GM12878 (cell line): ENCODE results near the gene TMCO6. TPM values are rescaled to one million over a fixed set of nuclear protein-coding genes. Genes with fewer than 3 reads are reported as not detected.

Experiments used
- ASH2L ChIP-seq: fragments of 300-600, 200-600 bp; sonication (generic); IDR thresholded peaks from 2 replicates; pipeline ENCODE4 v1.6.1; 2017; ENCODE audit warnings: low read depth, mild to moderate bottlenecking, borderline replicate concordance
- BCLAF1 ChIP-seq: fragments of 450-650 bp; IDR thresholded peaks from 2 replicates; pipeline ENCODE4 v1.6.1; 2017; ENCODE audit warnings: antibody characterized with exemption, mild to moderate bottlenecking, moderate library complexity
- BRCA1 ChIP-seq: IDR thresholded peaks from 2 replicates; pipeline ENCODE4 v1.6.1; 2011; ENCODE audit warnings: low read depth, low read length, improper control_type of control experiment
- CBFB ChIP-seq: IDR thresholded peaks from 2 replicates; pipeline ENCODE4 v1.6.1; 2016; ENCODE audit warnings: antibody characterized with exemption, low read depth
- CHD4 ChIP-seq: fragments of 200-600 bp; sonication (generic); IDR thresholded peaks from 2 replicates; pipeline ENCODE4 v1.6.1; 2016; ENCODE audit warnings: mild to moderate bottlenecking
- CREB1 ChIP-seq: IDR thresholded peaks from 2 replicates; pipeline ENCODE4 v1.6.1; 2012; ENCODE audit warnings: low read depth, mild to moderate bottlenecking, inconsistent platforms
- E2F4 ChIP-seq: IDR thresholded peaks from 2 replicates; pipeline ENCODE4 v1.6.1; 2012; ENCODE audit warnings: low read depth, low read length, improper control_type of control experiment
- GATAD2B ChIP-seq: fragments of 450-650 bp; conservative IDR thresholded peaks from 2 replicates; pipeline ENCODE4 v1.6.1; 2017; ENCODE audit warnings: low read depth, mild to moderate bottlenecking, moderate library complexity
- HDAC2 ChIP-seq: fragments of 200-600 bp; sonication (generic); IDR thresholded peaks from 2 replicates; pipeline ENCODE4 v1.6.1; 2017
- KLF5 ChIP-seq: fragments of 450-650 bp; IDR thresholded peaks from 2 replicates; pipeline ENCODE4 v1.6.1; 2014; ENCODE audit warnings: mild to moderate bottlenecking; ENCODE audit not compliant: partially characterized antibody
- MLLT1 ChIP-seq: fragments of 450-650 bp; IDR thresholded peaks from 2 replicates; pipeline ENCODE4 v1.6.1; 2016; ENCODE audit warnings: mild to moderate bottlenecking
- PAX8 ChIP-seq: fragments of 450-650 bp; IDR thresholded peaks from 2 replicates; pipeline ENCODE4 v1.6.1; 2017; ENCODE audit warnings: mild to moderate bottlenecking, moderate library complexity
- PBX3 ChIP-seq: IDR thresholded peaks from 2 replicates; pipeline ENCODE4 v1.6.1; 2011; ENCODE audit warnings: mild to moderate bottlenecking, low read depth, low read length, moderate library complexity; ENCODE audit not compliant: insufficient replicate concordance
- POLR2A ChIP-seq: IDR thresholded peaks from 2 replicates; pipeline ENCODE4 v1.6.1; 2011; ENCODE audit warnings: low read depth, mild to moderate bottlenecking, low read length
- POU2F2 ChIP-seq: IDR thresholded peaks from 3 replicates; pipeline ENCODE4 v1.6.1; 2011; ENCODE audit warnings: low read depth, mild to moderate bottlenecking, low read length, borderline replicate concordance
- RELA ChIP-seq: fragments of 450-650 bp; IDR thresholded peaks from 2 replicates; pipeline ENCODE4 v1.8.0; 2014; ENCODE audit warnings: borderline replicate concordance; ENCODE audit not compliant: partially characterized antibody
- RFX5 ChIP-seq: IDR thresholded peaks from 2 replicates; pipeline ENCODE4 v1.6.1; 2011; ENCODE audit warnings: low read depth, low read length, improper control_type of control experiment
- TARDBP ChIP-seq: IDR thresholded peaks from 2 replicates; pipeline ENCODE4 v1.6.1; 2016; ENCODE audit warnings: borderline replicate concordance
- WRNIP1 ChIP-seq: IDR thresholded peaks from 2 replicates; pipeline ENCODE4 v1.6.1; 2011; ENCODE audit warnings: low read depth, low read length, improper control_type of control experiment, borderline replicate concordance
- ZBTB4 ChIP-seq: fragments of 450-650 bp; formaldehyde crosslinking; IDR thresholded peaks from 2 replicates; pipeline ENCODE4 v1.4.0; 2022; ENCODE audit warnings: mild to moderate bottlenecking, moderate library complexity
- ZNF622 ChIP-seq: fragments of 450-650 bp; IDR thresholded peaks from 2 replicates; pipeline ENCODE4 v1.6.1; 2017; ENCODE audit warnings: mild to moderate bottlenecking, inconsistent platforms
- polyA plus RNA-seq, 11 experiments: library from polyadenylated mRNA; depleted of rRNA in 4 of 11; unstranded in 6 of 11; stranded (reverse) in 5 of 11; fragments of >200 nt; fragmentation: Nextera tagmentation in 4 of 11; fragmentation: Illumina TruSeq in 1 of 11; extraction: Ambion mirVana in 4 of 11; extraction: Trizol in 1 of 11; gene quantifications; 1 replicate in 1 of 11; 2 replicates in 10 of 11; pipeline versions ENCODE4 v1.2.1 to v1.2.3, GENCODE V29; 2011 to 2016; ENCODE audit warnings: inconsistent platforms in 2 of 11, missing spikeins in 2 of 11, low read depth in 1 of 11
- total RNA-seq, 4 experiments: library from RNA; depleted of rRNA in 3 of 4; stranded (reverse); fragments of >200 nt in 3 of 4; fragmentation: Illumina TruSeq in 1 of 4; extraction: Trizol in 1 of 4; gene quantifications; 2 replicates each; pipeline versions ENCODE4 v1.2.1 to v1.2.3, GENCODE V29; 2013 to 2021

The TMCO6 gene
- total and polyA plus RNA-seq, 10 of the 15 experiments (the other 5 are each of a cell fraction or from before 2014, with no cell fraction given), result 4.1 to 21.6 (median 11.7) TPM

GRCh38 chr5:140690941-140691924 is 52.0 kb downstream of the TMCO6 start, which contains the start of the genes HARS1 and HARS2 (continued):
- TF ChIP-seq MLLT1, result peak; percentile 72
- no peak for TF ChIP-seq KLF5
- TF ChIP-seq PAX8, result no peak
- no peak; the same call in 1 of the 2 replicates for TF ChIP-seq TARDBP
- TF ChIP-seq PBX3, result peak; percentile 19
- TF ChIP-seq ASH2L, result no peak
- TF ChIP-seq POLR2A, result peak; percentile 97
- no peak for TF ChIP-seq RELA
- no peak for TF ChIP-seq HDAC2
- no peak for TF ChIP-seq ZNF622
- peak; percentile 69; the same call in 1 of the 2 replicates for TF ChIP-seq CREB1
- TF ChIP-seq GATAD2B, result peak; percentile 80; the same call in 1 of the 2 replicates
- peak; percentile 54; the same call in 1 of the 2 replicates for TF ChIP-seq CBFB
- TF ChIP-seq CHD4, result no peak
- TF ChIP-seq WRNIP1, result no peak
- TF ChIP-seq RFX5, result no peak
- no peak for TF ChIP-seq BCLAF1
- TF ChIP-seq POU2F2, result peak; percentile 79; the same call in 2 of the 3 replicates
- TF ChIP-seq E2F4, result no peak
- no peak for TF ChIP-seq ZBTB4 (CRISPR knock-in tag)
- no peak for TF ChIP-seq BRCA1
